NCI-H2029 (cell line): ENCODE results near the gene UNC5A.

Experiments used
- DNase-seq: peaks from one replicate; lab custom pipeline; 2025; lab: John Stamatoyannopoulos, UW

Gene UNC5A

DNA sequence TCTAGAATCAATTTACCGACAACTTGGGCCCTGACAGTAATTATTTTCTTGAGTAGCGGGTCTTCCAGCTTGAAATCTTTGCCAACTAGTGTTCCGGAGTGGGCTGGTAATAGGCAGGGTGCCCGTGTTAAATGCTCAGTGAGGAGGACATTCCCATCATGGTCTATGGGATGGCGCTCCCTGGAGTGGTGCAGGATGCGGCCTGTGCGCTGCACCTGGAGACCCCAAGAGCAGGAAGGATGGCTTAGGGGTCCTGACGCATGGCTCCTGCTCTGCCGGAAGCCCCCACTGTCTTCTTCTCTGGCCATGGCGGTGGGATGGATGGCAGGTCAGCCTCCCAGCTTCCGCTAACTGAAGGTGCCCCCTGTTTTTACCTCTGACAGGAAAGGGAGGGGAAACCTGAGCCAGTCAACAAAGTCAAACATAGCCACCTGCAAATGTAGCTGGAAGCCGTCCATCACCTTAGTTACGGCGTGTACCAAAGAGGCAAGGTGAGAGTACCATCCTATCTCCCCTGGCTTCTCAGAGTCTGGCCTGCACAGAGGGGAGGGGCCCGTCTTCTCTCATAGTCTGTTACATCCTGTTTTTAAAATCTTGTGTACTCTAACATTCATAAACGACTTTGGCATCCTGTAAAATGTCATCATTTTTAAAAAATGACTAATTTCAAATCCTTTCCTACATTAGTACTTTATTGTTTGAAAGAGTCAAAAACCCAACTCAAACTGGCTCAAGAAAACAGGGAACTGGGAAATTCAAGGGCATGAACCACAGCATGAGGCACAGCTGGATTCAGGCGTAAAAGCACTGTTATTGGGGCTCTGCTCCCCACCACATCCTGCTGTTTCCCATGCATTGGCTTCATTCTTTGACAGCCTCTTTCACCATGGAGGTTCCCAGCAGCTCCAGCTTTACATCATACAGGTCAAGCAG is 28.5 kb upstream of the UNC5A start:
- DNase-seq: peak; percentile 32

DNA sequence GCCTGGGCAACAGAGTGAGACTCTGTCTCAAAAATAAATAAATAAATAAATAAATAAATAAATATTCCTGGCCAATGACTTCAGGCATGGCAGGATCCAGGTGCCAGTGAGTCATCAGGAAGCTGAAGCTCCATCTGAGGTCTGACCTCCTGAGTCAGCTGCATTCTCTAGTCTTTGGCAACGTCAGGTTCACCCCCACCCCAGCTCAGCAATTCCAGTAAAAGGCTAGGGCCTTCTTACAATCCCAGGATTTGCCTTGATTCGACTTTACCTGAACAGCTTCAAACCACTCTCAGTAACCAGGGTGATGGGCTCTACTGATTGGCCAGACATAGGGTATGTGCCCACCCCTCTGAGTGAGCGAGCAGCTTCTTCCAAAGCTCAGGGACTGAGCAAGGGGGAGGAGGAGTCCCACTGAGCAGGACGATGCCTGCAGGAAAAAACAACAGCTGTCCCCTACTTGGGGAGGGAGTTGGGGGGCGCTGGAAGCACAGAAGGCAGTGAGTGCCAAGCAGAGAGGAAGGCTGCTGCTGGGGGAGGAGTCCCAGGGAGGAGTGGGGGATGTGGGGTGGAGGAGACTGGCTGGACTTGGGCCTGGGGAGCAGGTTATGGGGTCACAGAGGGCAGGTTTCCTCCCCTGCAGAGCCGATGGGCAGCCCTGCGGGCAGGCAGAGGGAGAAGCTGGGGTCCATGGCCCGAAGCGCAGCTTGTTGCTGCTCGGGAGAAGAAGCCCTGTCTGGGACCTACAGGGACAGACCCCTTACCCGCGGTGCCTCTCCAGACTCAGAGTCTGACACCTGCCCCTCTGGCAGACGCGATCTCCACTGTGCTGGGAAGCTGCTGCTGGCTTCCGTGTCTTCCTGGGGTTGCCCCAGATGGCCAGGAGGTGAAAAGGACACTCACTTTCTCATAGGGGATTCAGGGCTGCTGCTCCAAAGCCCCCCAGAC is 25.9 kb upstream of the UNC5A start:
- DNase-seq: peak; percentile 33

DNA sequence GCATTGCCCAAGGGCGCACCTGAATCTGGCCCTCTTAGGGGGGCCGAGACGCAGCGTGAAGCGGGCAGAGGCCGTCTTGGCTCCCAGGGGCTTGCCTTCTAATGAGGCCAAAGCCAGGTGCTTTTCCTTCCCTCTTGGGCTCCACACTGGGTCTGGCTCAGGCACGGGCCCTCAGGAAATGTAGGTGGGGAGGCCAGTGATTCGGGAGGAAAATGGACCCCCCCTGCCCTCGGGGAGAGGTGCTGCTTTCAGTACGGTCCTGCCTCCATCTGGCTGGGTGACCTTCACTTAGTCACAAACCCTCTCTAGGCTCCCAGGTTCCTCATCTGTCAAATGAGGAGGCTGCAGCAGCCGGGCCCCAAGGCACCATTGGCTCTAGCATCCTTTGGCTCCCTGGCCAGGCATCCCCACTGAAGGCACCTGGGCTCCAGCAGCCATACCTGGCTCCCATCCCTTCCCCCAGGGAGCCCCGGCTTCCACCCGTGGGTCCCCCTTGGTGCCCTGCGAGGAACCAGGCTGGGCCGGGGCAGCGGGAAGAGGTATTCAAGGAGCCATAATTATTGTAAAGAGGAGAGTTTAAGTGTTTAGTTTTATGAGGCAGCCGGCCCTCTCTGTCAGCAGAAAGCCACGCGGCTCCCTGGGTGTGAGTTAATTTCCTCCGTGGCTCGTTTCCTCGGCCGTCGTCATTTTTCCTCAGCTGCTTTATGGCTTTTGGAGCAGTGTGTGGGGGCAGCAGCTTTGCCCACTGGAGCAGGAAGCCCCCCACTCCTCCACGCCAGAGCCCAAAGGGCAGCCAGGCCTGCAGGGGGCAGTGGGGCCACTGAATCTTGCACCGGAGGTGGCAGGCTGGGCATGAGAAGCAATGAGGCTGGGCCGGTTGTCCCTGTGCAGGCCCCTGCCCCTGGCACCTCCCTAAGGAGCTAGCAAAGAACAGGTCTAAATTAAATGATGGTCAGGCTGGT is 24.9 kb upstream of the UNC5A start:
- DNase-seq: no peak

DNA sequence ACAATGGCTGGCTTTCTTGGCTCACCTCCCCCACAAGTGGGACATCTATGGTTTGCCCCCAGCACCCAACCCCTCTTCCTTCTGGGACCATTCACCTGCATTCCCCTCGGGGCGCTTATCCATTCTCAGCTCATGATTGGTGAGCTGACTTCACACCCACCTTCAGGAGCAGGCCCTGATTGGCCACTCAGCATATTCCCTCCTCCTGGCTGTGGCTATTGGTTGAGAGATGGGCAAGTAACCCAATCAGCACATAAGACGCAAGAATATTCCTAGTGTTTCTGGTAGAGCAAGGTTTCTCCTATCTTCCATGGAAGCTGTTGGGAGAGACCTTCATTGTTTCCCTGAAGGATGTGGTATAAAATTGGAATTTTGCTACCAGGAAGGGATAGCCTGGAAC is 22.7 kb upstream of the UNC5A start:
- DNase-seq: no peak

DNA sequence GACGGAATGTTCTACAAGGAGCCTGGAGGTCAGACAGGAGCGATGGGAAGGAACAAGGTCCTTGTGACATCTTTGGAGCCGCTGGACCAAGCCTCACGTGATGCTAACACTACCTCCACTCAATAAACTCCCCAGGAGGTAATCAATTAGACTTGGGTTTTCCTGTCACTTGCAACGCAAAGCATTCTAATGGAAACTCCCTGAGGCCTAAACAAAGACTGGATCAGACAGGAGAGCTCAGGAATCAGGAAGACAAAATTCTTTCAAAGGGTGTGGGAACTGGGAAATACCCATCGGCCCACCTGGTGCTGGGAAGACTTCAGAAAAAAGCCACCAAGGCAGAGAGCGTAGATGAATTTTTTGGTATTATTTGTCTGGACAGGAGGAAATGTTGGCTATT is 22.3 kb upstream of the UNC5A start:
- no peak for DNase-seq

DNA sequence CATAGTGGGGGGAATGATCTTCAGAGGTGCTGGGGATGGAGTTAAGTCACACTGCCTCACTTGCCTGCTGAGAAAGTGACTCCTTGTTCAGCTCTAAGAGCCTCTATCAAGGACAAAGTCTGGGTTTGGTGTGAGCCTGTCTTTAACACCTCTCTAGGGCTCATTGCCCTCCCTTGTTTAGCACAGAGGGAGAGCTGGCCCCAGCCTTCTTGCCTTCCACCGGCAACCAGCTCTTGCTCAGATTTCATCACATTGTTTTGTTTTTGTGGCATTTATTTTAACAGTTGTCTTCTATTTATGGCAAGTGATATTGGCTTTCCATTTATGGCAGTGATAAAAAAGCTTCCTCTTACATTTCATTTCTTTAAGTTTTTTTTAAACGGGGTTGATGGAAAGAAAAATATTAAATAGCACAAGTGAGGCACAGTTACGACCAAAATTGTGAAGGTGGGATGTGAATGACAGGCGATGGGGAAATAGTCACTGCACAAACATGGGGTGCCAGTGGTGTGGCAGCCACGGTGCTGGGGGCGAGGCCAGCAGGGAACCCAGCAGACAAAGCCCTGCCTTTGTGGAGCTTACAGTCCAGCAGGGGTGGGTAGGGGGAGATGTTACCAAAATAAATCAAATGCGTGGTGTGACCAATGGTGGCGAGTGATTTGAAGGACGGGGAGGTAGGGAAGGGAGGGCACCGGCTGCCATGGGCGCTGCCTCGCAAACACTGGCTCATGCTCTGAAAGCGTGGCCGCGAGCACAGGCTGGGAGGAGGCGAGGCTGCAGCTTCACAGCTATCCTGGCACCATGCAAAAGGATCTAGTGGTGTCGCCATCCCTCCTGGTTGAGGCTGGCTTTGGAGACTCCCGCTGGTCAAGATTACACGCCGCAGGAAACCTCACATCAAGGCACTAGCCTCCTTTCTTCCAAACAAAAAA is 21.2 kb upstream of the UNC5A start:
- DNase-seq: no peak

DNA sequence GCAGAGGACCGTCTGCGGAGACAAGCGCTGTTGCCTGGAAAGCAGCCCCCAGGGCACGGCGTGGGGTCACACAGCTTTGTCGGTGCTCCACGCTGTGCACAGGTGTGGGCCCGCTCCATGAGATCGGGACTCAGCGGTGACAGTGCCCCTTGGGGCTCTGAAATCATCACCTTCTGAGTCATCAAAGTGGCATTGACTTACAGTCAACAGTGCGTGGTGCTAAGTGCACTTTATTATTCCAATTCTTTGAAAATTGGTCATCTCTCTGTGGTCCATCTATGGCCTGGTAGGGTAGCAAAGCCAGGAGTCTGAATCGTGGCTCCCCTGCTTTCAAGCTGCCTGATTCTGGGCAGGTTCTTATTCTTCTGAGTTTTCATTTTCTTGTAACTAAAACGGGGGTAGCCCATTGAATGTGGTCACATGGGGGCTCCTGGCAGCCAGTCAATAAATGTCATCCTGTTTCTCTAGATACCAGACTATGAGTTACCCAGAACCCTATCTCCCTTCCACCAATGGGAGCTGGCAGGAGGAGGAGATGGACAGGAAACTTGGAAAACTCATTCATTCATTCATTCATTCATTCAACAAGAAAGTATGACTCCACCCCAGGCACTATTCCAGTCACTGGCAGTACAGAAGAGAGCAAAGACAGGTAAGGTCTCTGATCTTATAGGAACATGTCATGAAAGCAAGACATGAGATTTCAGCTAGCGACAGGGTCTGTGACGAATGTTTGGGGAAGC is 20.3 kb upstream of the UNC5A start:
- no peak for DNase-seq

DNA sequence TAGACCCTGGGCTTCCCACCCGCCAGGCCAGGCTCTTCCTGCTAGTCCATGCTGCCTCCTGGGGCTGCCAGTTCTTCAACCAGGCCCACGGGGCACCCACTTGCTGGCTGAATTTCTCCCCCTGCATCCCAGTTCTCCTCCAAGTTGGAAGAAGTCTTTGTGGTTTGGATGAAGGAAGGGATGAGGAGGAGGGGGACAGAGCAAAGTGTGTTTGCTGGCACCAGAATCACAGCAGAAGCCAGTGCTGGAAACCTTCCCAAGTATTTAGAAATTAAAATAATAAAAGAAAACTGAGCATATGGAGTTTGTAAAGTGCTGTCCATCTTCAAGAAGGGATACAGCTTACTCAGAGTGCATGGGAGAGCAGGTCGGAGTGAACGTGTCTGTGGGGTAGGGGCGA is 19.4 kb upstream of the UNC5A start:
- DNase-seq: no peak

DNA sequence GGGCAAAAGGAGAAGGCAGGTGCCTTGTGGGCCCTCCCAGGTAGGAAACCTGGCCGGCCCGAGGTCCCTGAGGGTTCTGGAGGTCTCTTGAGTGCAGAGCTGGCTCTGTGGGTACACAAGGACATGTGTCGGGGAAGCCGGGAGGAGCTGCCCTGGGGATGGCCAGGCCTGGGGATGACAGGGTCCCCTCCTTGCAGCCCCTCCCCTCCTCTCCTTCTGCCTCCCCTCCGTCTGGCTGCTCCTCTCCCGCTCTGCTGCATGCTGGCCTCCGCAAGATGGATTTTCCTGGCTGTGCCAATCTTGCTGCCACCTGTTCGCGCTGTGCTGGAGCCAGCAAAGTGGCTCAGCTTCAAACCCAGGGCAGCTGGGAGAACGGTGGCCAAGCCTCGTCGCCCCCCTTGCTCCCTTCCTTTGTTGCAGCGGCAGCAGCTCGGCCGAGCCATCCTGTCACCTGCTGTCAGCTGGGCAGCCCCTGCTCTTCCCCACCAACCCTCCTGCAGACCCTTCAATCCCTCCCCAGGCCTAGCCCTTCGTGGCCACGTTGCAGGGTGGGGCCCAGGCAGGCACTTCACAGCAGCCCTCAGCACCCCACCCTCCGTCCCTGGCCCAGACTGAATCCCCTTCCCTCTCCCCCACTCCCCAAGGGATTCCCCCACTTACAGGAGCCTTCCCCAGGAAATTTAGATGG is 17.6 kb upstream of the UNC5A start:
- DNase-seq: no peak

DNA sequence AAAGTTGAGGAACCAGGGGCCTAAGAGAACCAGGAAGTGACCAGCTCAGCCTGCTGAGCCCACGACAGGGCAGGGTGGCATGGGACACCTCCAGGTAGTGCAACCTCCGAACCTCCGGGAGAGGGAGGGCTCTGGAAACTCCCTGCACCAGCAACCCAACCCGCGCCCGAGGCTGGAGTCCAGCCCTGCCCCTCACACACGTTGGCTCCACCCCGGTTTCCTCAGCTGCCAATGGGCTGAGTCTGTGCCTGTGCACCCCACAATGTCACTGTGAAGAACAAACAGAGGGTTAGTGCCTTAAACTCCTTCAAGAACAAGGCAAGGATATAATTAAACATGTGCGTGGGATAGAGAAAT is 17.0 kb upstream of the UNC5A start:
- no peak for DNase-seq

DNA sequence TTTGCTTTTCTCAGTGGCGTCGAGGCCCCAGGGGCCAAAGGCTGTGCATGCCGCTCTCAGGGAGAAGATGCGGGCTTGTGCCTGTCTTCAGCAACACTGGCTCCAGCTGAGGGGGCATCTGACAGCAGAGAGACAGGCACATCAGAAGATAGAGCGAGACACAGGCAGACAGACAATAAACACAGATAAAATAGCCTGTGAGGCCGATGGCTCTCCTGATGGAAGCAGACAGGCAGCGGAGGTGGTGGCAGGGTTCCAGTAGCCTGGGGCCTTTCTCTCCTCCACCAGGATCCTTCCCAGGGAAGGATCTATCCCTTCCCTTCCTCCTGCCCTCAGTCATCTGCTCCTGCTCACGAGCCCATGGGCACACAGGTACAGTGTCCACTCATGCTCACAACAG is 16.6 kb upstream of the UNC5A start:
- no peak for DNase-seq

DNA sequence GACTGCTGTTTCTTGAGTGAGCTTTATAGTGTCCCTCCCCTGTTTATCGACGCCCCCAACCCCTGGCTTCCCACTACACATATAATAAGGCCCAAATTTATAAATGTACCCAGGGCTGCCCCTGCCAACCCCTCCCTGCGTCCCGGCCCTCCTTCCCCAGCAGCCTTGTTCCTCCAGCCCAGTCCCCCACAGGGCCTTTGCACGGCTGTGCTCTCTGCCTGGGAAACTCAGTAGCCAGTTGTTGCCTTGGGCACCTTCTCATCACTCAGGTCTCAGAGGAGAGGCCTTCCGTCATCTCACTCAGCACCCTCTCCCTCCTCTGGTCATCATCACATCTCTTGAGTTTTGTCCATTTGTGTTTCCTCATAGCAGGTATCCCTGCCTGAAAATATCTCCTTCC is 15.8 kb upstream of the UNC5A start:
- no peak for DNase-seq

DNA sequence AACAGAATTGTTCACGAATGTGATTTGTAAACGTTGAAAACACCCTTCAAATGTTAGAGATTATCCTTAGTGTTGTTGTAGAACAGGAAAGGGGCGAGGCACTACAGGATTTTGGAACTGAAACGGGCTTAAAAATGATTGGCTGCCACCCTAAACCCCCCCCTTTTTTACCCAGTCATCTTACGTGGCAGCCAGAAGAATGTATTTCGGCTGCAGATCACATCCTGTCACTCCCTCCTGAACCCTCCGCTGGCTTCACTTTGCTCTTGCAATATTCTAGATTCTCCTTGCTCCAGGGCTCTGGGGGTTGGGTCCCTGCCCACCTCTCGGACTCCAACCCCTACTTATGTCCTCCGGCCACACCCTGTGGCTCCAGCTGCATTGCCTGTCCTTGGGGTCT is 13.9 kb upstream of the UNC5A start:
- DNase-seq: no peak

DNA sequence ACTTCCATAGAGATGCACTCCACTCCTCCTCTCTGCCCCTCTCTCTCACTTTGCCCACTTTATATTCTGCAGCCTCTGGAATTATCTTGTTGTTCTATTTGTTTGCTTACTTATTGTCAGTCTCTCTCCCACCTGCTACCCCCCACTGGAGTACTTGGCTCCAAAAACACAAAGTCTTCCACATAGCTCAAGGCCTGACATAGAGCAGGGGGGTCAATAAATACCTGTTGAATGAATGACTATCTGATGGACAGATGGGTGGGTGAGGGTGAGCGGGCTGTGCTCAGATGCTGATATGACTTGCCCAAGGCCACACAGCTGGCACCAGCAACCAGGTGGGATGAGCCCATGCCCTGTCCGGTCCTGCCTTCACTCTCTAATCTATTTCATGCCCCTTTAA is 13.4 kb upstream of the UNC5A start:
- no peak for DNase-seq

DNA sequence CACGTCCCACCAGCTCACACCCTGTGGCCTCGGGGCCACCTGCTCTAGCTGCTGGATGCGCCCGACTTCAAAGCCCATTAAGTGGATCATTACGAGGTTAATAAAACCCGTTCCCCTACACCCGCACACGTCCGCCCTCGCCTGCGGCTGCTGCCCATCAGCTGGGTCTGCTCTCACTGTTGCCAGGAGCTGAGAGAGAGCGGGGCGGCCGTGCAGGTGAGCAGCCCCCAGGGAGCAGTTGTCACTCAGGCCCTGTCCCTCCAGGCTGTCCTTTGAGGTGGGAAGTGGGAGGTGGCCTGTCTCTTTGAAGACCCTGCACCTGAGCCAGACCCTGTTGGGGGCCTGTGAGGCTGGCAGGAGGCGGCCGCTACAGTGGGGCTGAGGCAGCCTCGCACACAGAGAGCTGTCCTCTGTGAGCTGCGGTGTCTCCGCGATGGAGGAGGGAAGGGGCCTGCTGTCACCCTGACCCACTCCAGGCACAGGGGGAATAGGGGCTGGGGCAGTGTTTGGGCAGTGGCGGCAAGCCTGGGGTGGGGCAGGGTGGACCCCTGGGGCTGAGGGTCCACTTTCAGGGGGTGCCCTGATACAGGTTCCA is 12.8 kb upstream of the UNC5A start:
- no peak for DNase-seq

DNA sequence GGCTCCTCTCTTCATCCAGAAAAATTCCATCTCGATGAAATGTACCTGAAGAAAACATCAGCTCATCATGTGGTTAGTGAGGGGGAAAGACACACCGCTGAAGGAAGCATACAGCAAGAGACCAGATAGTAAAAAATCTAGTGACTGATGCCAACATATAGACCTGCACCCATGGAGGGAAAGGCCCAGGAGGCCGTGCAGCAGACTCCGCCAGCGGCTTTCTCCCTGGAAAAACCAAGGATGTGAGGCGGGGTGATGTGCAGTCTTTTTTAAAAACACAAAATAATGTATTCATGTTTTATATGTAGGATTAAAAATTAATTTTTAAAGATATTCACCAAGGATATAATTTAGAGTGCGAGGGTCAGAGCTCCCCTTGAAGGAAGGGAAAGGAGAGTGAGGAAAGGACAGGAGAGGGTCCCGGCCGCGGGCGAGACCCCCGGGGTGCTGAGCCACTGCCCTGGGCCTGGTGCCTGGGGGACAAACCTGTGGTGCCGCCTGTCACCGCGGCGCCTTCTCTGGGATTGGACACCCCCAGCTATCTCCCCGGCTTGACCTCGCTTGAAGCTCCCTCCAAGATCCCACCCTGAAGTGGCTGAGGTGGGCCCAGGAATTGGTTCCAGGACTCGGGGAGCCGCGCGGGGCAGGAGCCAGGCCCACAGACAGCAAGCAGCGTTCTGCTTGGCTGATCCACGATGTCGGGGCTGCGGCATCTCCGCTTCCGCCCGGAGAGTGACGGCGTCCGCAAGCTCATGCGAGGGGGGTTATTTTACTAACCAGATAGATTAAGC is 12.1 kb upstream of the UNC5A start:
- DNase-seq: no peak

DNA sequence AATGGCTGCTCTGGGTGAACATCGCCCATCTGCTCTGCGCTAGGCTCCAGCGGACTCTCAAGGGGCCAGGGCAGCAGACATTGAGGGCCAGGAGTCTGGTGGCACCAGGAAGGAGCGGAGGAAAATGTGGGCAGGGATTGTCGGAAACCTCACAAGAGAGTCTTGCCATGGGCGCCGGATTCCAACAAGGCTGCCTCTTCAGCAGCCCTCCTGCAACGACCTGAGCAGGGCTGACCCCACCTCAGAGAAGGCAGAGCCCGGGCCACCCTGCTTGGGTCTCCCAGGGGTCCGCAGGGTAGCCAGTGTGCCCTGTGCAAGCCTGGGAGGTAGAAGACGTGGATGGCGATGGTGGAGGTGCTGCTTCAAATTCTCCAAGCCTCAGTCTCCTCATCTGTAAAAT is 11.4 kb upstream of the UNC5A start:
- DNase-seq: no peak

DNA sequence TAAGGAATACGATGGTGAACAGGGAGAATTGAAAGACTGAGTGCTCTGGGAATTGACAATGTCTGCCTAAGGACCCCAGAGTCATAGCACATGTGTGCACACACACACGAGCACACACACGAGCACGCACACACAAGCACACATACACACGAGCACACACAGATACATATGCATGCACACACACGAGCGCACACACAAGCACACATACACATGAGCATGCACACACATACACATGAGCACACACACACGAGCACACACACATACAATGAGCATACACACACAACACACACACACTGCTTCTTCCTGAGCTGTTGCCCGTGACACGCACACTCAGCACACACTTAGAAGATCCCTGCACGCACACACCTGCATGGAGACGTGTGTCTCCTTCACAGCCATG is 10.9 kb upstream of the UNC5A start:
- no peak for DNase-seq
